OCI-LY7 (cell line): Measurements from ENCODE around the gene SGTA.

Experiments used
- CTCF ChIP-seq: fragments of 200-600 bp; sonication (generic); conservative IDR thresholded peaks from 2 replicates; pipeline ENCODE4 v1.5.1; 2014; ENCODE audit warnings: mild to moderate bottlenecking, antibody characterized with exemption, low read length, moderate library complexity, mixed read lengths
- EZH2phosphoT487 ChIP-seq: fragments of 200-600 bp; sonication (generic); IDR thresholded peaks from 2 replicates; pipeline ENCODE4 v1.6.1; 2018; ENCODE audit warnings: low read depth, borderline replicate concordance, mild to moderate bottlenecking, mixed run types, antibody characterized with exemption, low read length, moderate library complexity, mixed read lengths

- TF ChIP-seq CTCF (peak; percentile 89), EZH2phosphoT487 (no peak)
Measured at GRCh38 chr19:2819540-2820111, 36.6 kb upstream of the SGTA start, which contains the start of gene ZNF554.
